HG03103 (cell line): Measurements from ENCODE around the gene PWWP2B.

Source experiments
- ATAC-seq: cut with Tn5 transposase; IDR thresholded peaks from one replicate; pipeline ENCODE4 v1.9.1; 2021; ENCODE audit warnings: low read depth; ENCODE audit not compliant: unreplicated experiment

The PWWP2B gene

DNA sequence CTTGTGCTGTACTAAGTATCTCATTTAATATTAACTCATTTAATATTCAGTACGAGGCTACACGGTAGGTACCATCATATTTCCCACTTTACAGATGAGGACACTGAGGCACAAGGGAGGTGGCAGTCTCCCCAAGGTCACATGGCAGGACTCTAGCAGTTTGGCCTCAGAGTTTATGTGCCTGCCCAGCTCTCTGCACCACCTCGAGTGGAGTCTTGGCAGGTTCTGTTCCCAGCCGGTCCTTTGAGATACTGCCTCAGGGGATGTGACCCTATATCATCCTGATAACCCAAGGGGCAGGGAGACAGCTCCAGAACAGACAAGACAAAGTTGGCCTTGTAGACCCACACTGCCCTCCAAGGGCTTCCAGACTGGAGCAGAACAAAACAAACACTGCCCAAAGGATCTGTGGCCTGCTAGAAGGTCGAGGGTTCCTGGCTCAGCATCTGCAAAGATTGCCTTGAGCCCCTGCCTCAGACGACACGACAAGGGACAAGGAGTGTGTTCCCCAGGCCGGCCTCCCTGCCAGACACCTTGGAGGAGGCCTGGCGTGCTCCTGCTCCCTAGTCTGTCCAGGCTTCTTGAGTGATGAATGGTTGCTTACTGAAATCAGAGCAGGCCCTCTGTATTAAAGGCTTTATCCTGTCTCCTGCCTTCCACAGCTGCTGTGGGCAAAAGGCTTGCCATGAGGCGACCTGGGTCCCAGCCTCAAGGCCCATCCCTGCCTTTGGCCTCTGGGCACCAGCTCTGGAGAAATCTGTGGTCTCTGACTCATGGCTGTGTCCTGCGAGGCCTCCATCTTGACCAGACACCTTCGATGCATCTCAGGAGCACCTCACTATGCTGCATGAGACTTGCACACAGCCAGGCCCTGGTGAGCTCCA lies 3.9 kb upstream of the PWWP2B start:
- ATAC-seq, result no peak

- ATAC-seq, result no peak
These were observed 3.3 kb upstream of the PWWP2B start for GRCh38 chr10:132393695-132394181.

DNA sequence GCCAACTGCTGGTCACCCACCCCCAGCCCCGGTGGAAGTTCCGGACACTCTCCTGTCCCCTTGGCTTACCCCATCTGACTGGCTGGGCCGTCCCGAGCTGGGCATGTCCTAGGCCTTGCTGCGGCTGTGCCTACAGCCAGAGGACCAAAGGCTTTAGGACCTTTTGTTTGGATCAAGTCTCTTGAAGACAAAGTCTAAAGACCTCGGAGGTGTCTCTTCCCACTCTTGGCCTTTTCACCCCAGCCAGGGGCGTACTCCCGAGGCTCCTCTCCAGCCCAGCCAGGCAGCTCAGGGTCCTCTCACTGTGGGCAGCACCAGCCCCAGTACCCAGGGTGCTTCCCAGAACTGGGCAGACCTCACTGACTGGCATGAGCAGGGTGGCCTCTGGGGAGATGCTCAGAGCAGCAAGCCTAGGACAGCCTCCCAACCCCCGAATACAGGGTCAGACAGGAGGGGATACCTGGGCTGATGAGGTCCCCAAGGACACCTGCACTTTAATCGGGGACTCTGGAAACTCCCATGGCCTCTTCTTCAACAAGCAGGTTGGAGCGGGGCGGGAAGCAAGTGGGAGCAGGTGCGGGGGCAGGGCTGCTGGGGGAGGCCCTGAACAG lies 2.7 kb upstream of the PWWP2B start:
- no peak for ATAC-seq

GRCh38 chr10:132394936-132395703 lies 1.9 kb upstream of the PWWP2B start:
- no peak for ATAC-seq

GRCh38 chr10:132395704-132396493 lies 1.1 kb upstream of the PWWP2B start:
- peak; percentile 15 for ATAC-seq

GRCh38 chr10:132396494-132397035 lies 435 bp upstream of the PWWP2B start:
- peak; percentile 41 for ATAC-seq

GRCh38 chr10:132397671-132398565 lies 918 bp downstream of the PWWP2B start:
- peak; percentile 24 for ATAC-seq

- ATAC-seq, result no peak
These were observed 1.6 kb downstream of the PWWP2B start for GRCh38 chr10:132398566-132398991.

- ATAC-seq, result no peak
These were observed 2.4 kb downstream of the PWWP2B start for GRCh38 chr10:132399117-132400035.

GRCh38 chr10:132400041-132400546 lies 3.1 kb downstream of the PWWP2B start:
- no peak for ATAC-seq

- ATAC-seq, result no peak
These were observed 3.6 kb downstream of the PWWP2B start for GRCh38 chr10:132400547-132401151.

DNA sequence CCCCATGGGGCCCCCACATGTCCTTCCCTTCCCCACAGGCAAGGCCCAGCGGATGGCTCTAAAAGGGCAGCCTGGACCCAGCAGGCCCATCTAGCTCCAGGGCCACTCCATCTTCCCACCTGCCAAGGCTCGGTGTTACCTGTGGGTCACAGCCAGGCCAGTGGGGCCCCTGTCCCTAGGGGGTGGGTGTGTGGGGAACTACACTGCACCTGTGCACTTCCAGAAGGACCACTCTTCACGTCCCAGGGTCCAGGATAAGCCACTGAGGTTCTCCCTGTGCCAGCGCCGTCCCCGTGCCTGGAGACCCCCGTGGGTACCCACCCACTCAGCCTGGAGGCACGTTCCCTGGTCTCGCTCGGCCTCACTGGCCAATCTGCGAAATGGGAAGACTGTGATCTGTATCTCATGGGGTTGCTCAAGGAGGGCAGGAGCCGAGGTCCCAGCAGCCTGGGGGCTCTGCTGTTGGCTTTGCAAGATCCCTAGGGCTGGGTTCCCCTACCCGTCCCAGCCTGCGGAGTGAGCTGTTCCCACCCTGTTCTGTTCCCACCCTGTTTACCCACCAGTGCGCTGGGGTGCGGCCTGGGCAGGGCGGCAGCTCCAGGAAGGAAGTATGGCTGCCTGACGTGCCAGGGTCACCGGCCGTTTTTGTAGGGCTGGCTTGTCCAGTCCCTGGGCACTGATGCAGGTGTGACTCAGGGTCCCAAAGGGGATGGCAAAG lies 4.6 kb downstream of the PWWP2B start:
- no peak for ATAC-seq

DNA sequence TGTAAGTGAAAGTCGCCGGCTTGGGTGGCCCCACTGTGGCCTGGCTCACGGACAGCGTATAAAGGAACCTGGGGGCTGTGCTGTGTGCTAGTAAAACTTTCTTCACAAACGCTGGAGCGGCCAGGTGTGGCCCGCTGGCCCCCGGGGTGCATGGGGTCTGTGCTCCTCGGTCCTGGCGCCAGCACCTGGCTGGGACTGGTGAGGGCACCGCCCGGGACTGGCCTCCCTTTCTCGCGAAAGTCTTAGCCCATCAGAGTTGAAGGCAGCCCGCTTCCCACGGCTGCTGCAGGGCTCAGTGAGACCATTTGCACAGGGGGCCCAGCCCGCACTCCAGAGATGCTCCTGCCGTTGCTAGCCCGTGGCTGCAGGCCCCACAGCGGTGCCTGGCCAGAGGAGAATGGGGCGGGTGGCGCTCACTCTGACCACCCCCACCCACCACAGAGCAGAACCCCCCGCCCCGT lies 5.8 kb downstream of the PWWP2B start:
- ATAC-seq, result no peak

DNA sequence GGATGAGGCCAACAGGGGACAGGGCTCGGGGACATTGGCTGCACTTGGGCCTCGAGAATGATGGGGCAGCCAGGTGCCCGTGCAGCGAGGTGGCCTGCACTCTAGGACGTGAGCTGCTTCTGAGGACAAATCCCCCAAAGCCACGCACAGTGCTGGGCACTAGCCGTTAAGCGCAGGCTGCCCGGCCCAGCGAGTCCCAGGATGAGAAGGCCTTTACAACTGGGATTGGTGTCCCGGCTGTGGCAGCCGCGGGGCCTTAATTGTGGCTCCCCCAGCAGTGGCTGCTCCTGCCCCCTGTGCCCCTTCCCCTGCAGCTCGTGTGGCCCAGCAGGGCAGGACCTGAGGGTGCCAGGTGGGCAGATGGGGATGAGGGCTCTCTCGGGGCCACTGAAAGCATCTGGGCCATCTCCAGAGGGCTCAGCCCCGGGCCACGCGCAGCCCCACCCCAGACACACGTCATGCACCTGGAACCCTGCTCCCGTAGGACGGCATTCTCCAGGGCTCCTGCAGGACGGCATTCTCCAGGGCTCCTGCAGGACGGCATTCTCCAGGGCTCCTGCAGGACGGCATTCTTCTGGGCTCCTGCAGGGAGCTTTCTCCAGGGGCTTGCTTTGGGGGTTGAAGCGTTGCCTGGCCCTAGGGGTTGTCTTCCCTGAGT lies 6.6 kb downstream of the PWWP2B start:
- ATAC-seq, result no peak

DNA sequence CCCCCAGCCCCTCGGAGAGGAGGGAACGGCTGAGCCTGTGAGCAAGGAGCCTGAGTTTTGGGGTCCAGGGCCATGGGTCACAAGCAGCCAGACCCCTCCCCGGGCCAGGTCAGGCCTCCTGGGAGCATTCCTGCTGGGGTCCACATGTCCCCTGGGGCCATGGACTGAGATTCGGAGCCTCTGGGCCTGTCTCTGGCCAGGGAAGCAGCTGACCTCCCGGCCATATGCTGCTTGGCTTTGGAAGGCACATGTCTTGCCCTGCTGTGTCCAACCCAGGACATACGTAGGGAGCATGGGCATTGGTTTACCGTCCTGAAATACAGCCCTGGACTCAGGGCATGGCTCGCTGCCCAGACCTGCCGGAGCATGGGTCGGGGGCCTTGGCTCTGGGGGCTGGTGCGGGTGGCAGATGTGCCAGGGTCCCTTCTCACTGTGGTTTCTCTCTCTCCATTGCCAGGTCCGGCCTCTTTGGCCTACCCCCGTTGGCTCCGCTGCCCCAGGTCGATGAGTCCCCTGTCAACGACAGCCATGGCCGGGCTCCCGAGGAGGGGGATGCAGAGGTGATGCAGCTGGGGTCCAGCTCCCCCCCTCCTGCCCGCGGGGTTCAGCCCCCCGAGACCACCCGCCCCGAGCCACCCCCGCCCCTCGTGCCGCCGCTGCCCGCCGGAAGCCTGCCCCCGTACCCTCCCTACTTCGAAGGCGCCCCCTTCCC lies 7.3 kb downstream of the PWWP2B start:
- ATAC-seq, result no peak
